Adrenal gland (tissue), 12 donors: ENCODE data around the gene KIZ. TPM values are rescaled to one million over a fixed set of nuclear protein-coding genes. Genes with fewer than 3 reads are reported as not detected.

Source experiments
- DNase-seq, 7 donors: peaks; one replicate each; pipeline ENCODE4 v3.0.0-alpha.2; 2019 to 2020
- H3K27ac ChIP-seq, 5 donors: fragments of 200-600 bp; sonication (generic) in 4 of 5; 1 replicate in 3 of 5; 2 replicates in 2 of 5; pipeline versions ENCODE4 v1.5.1 to v1.8.0; 2016 to 2020; ENCODE audit warnings: mild to moderate bottlenecking in 1 of 5
- H3K27me3 ChIP-seq: fragments of 200-600 bp; 2 replicates; pipeline ENCODE4 v1.8.0; 2021
- H3K36me3 ChIP-seq, 2 donors: fragments of 200-600 bp; replicated peaks in 1 of 2; 1 replicate in 1 of 2; 2 replicates in 1 of 2; pipeline versions ENCODE4 v1.5.1 to v1.8.0; 2018 to 2022
- H3K4me1 ChIP-seq, 2 donors: fragments of 200-600 bp; replicated peaks in 1 of 2; 1 replicate in 1 of 2; 2 replicates in 1 of 2; pipeline versions ENCODE4 v1.5.1 to v1.8.0; 2018 to 2021
- H3K4me3 ChIP-seq, 4 donors: fragments of 200-600 bp; sonication (generic) in 3 of 4; one replicate each; pipeline ENCODE4 v1.5.1; 2016 to 2018
- H3K9me3 ChIP-seq, 3 donors: fragments of 200-600 bp; sonication (generic) in 1 of 3; replicated peaks in 1 of 3; 1 replicate in 2 of 3; 2 replicates in 1 of 3; pipeline versions ENCODE4 v1.5.1 to v1.8.0; 2016 to 2021
- CTCF ChIP-seq, 6 experiments: fragments of 450-650 bp in 4 of 6; fragments of 200-600 bp in 2 of 6; sonication (generic) in 1 of 6; IDR thresholded peaks; 1 replicate in 5 of 6; 2 replicates in 1 of 6; pipeline versions ENCODE4 v1.5.1 to v1.8.0; 2016 to 2021; ENCODE audit warnings: antibody characterized with exemption in 6 of 6, mild to moderate bottlenecking in 2 of 6, moderate library complexity in 1 of 6
- POLR2A ChIP-seq, 2 donors: fragments of 450-650 bp; IDR thresholded peaks; one replicate each; pipeline ENCODE4 v1.6.1; 2017; ENCODE audit warnings: antibody characterized with exemption in 2 of 2, mild to moderate bottlenecking in 2 of 2, moderate library complexity in 1 of 2
- WGBS, 4 donors: extraction: QIAGEN DNeasy Blood & Tissue Kit in 2 of 4; methylation state at CpG; one replicate each; pipeline versions ENCODE4 v1.1.5 to v1.1.7; 2013 to 2017; 5-methylcytosine and 5-hydroxymethylcytosine counted together
- intact Hi-C, 2 donors: fragments of 100-400 bp; cut with DNase I; formaldehyde crosslinking; loops; one replicate each; pipeline versions ENCODE4 v1.14.1 to v1.15.0; 2022 to 2023
- polyA plus RNA-seq, 3 donors: library from polyadenylated mRNA; stranded (reverse); fragments of 200-250 nt in 2 of 3; fragments of 350-450 nt in 1 of 3; fragmentation: Illumina TruSeq in 1 of 3; extraction: RNeasy Lipid Tissue Mini Kit (QIAGEN cat#74804) in 1 of 3; gene quantifications; one replicate each; pipeline ENCODE4 v1.2.3, GENCODE V29; 2013 to 2014
- total RNA-seq, 9 donors: library from RNA; depleted of rRNA in 4 of 9; stranded (reverse); fragments of >200 nt in 4 of 9; fragments of 120-200 nt in 1 of 9; fragmentation: NEBNext Ultra II Directional in 1 of 9; extraction: Animal tissue kit (Norgen Biotek cat#: 25700) in 1 of 9; gene quantifications; one replicate each; pipeline versions ENCODE4 v1.1.0 to v1.2.4, GENCODE V29; 2013 to 2023
- donor health status: healthy with polysubstance abuse.
- donor health status: Bipolar disorder and iron deficiency.
- donor health status: DM: yes; HTN: yes; CAD: no.
- donor health status: DM: no; HTN: no; CAD: no.
- donor health status: DM: no; HTN: no; CAD: no.
- donor health status: DM: yes; HTN: yes; CAD: no.

The KIZ gene
- total and polyA plus RNA-seq, 12 donors: 10.4 to 62.9 (median 15.3) TPM

GRCh38 chr20:21141825-21142224 lies 15.9 kb downstream of the KIZ start:
- Histone ChIP-seq H3K4me1 (no peaks in the 10 kb centered on the region), H3K27ac (no peak overlapping the region), H3K27me3 (no peaks in the 10 kb centered on the region), H3K4me3 (no peak overlapping the region), H3K36me3 (peaks cover 0 to 8% of the 10 kb centered on the region in 2 donors), H3K9me3 (no peaks in the 10 kb centered on the region)
- intact Hi-C loops: no loop called here
- no peak for DNase-seq
- TF ChIP-seq POLR2A (IDR thresholded peaks at IDR 0.05) (no peak), CTCF (IDR thresholded peaks at IDR 0.05) (no peak)
- WGBS, 4 donors: 88 to 93% (median 91%) methylated on average over 5 of the region's 5 CpGs

- Histone ChIP-seq H3K27me3 (no peaks in the 10 kb centered on the region), H3K4me3 (no peak overlapping the region), H3K4me1 (no peaks in the 10 kb centered on the region), H3K9me3 (no peaks in the 10 kb centered on the region), H3K36me3 (no peaks in the 10 kb centered on the region), H3K27ac (no peak overlapping the region)
- intact Hi-C loops: no loop called here
- DNase-seq: no peak
- WGBS, 4 donors: 87 to 91% (median 88%) methylated on average over 7 of the region's 7 CpGs
- no peak for TF ChIP-seq POLR2A (IDR thresholded peaks at IDR 0.05)
- no peak for TF ChIP-seq CTCF (IDR thresholded peaks at IDR 0.05)
These were observed 17.5 kb downstream of the KIZ start for GRCh38 chr20:21143194-21143890.

- H3K36me3 ChIP-seq: no peaks in the 10 kb centered on the region
- no peak for DNase-seq
- no peak overlapping the region for H3K27ac ChIP-seq
- H3K4me3 ChIP-seq: no peak overlapping the region
- H3K4me1 ChIP-seq: no peaks in the 10 kb centered on the region
- WGBS, 4 donors: 83 to 94% (median 89%) methylated on average over 3 of the region's 3 CpGs
- TF ChIP-seq CTCF (IDR thresholded peaks at IDR 0.05): no peak
- no peak for TF ChIP-seq POLR2A (IDR thresholded peaks at IDR 0.05)
- intact Hi-C loops: no loop called here
- H3K27me3 ChIP-seq: no peaks in the 10 kb centered on the region
- no peaks in the 10 kb centered on the region for H3K9me3 ChIP-seq
These were observed 19.5 kb downstream of the KIZ start for GRCh38 chr20:21145424-21145823.

GRCh38 chr20:21146215-21146614 lies 20.3 kb downstream of the KIZ start:
- 84 to 86% (median 85%) methylated on average over 4 of the region's 4 CpGs for WGBS, 4 donors
- no peaks in the 10 kb centered on the region for H3K27me3 ChIP-seq
- intact Hi-C loops: no loop called here

More at GRCh38 chr20:21146215-21146614, 20.3 kb downstream of the KIZ start:
- TF ChIP-seq CTCF (IDR thresholded peaks at IDR 0.05) (no peak), POLR2A (IDR thresholded peaks at IDR 0.05) (no peak)
- H3K27ac ChIP-seq: no peak overlapping the region
- H3K4me1 ChIP-seq: no peaks in the 10 kb centered on the region
- H3K9me3 ChIP-seq: no peaks in the 10 kb centered on the region
- no peaks in the 10 kb centered on the region for H3K36me3 ChIP-seq
- no peak overlapping the region for H3K4me3 ChIP-seq
- no peak for DNase-seq
